ENCODE measurements around the gene TM9SF1. TPM values are rescaled to one million over a fixed set of nuclear protein-coding genes. Genes with fewer than 3 reads are reported as not detected.

Gene TM9SF1
- total RNA-seq, 4 donors from 2014 or later, result 44.6 to 64.4 (median 52.9) TPM

GRCh38 chr14:24187539-24187915, 7.7 kb downstream of the TM9SF1 start:
- intact Hi-C loops (cut with DNase I; ENCODE audit: low total_unique reads), result no loop called here
- H3K4me3 ChIP-seq (ENCODE audit: low read depth, poor library complexity, severe bottlenecking), result no peak overlapping the region
- WGBS, 2 donors, result 91 to 96% methylated on average over 1 to 2 of the region's 2 CpGs
- TF ChIP-seq POLR2A (IDR thresholded peaks at IDR 0.05), result no peak
- TF ChIP-seq CTCF (IDR thresholded peaks at IDR 0.05), result no peak
- DNase-seq (ENCODE audit: low spot score in 2 of 2), result no peak

DNA sequence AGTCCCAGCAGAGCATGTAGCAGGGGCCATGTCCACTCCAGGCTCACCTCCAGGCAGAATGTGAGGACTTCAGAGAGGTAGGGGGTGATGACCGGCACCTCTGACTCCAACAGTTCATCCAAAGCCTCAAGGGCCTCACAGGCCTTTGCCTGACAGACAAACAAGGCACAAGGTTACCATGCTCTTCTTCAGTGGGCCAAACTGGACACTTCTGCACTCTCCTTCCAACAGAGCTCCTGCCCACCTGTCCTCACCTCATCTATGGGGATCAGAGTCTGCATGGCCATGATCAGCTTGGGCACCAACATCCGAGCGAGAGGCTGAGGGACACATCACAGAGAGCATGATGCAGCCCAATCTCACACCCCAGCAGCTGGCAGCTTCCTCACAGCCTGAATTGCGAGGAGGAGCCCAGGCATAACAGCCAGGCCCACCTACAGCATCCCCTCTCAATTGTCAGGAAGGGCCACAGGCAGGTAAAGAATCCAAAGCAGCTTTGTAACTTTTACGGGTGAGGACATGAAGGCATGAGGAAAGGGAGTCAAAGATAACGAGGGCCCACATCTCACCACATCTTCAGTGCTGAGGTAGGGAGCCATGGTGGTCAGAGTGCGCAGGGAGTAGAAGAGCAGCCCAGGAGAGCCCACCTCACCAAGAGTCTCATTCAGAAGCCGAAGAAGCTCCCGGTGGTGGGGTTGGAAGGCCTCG, 8.3 kb downstream of the TM9SF1 start:
- intact Hi-C loops (cut with DNase I; ENCODE audit: low total_unique reads), result no loop called here
- WGBS, 2 donors, result 87 to 92% methylated on average over 10 of the region's 10 CpGs
- H3K4me3 ChIP-seq (ENCODE audit: low read depth, poor library complexity, severe bottlenecking), result no peak overlapping the region
- TF ChIP-seq CTCF (IDR thresholded peaks at IDR 0.05) (no peak), POLR2A (IDR thresholded peaks at IDR 0.05) (no peak)
- no peak for DNase-seq (ENCODE audit: low spot score in 2 of 2)

- H3K4me3 ChIP-seq (ENCODE audit: low read depth, poor library complexity, severe bottlenecking), result no peak overlapping the region
- intact Hi-C loops (cut with DNase I; ENCODE audit: low total_unique reads), result no loop called here
- TF ChIP-seq POLR2A (IDR thresholded peaks at IDR 0.05) (no peak), CTCF (IDR thresholded peaks at IDR 0.05) (no peak)
- 88 to 90% methylated on average over 11 of the region's 11 CpGs for WGBS, 2 donors
- DNase-seq (ENCODE audit: low spot score in 2 of 2), result no peak
These were observed 9.5 kb downstream of the TM9SF1 start for GRCh38 chr14:24185741-24186140.

GRCh38 chr14:24185026-24185425, 10.2 kb downstream of the TM9SF1 start:
- TF ChIP-seq POLR2A (IDR thresholded peaks at IDR 0.05) (no peak), CTCF (IDR thresholded peaks at IDR 0.05) (no peak)
- WGBS, 2 donors, result 96 to 99% methylated on average over 7 of the region's 7 CpGs
- H3K4me3 ChIP-seq (ENCODE audit: low read depth, poor library complexity, severe bottlenecking), result no peak overlapping the region
- no peak for DNase-seq (ENCODE audit: low spot score in 2 of 2)
- intact Hi-C loops (cut with DNase I; ENCODE audit: low total_unique reads), result no loop called here

GRCh38 chr14:24184104-24184970, 10.9 kb downstream of the TM9SF1 start:
- intact Hi-C loops (cut with DNase I; ENCODE audit: low total_unique reads), result no loop called here
- TF ChIP-seq POLR2A (IDR thresholded peaks at IDR 0.05), result no peak
- no peak for TF ChIP-seq CTCF (IDR thresholded peaks at IDR 0.05)
- no peak overlapping the region for H3K4me3 ChIP-seq (ENCODE audit: low read depth, poor library complexity, severe bottlenecking)
- DNase-seq (ENCODE audit: low spot score in 2 of 2), result no peak
- WGBS, 2 donors, result 86 to 87% methylated on average over 15 to 19 of the region's 19 CpGs

All from lower leg skin (tissue), 4 donors.